GM21447 (cell line): ENCODE measurements around the gene DYNC2LI1.

Experiments
- ATAC-seq: cut with Tn5 transposase; IDR thresholded peaks from one replicate; pipeline ENCODE4 v1.9.1; 2021; ENCODE audit not compliant: unreplicated experiment

DYNC2LI1 gene

GRCh38 chr2:43812006-43812405 is 38.2 kb downstream of the DYNC2LI1 start:
- ATAC-seq, result no peak

GRCh38 chr2:43812947-43813346 is 39.1 kb downstream of the DYNC2LI1 start:
- ATAC-seq, result no peak

- ATAC-seq, result no peak
Observed at GRCh38 chr2:43814711-43815110, 40.9 kb downstream of the DYNC2LI1 start.

GRCh38 chr2:43818761-43819160 is 44.9 kb downstream of the DYNC2LI1 start:
- no peak for ATAC-seq

GRCh38 chr2:43819491-43820163 is 45.8 kb downstream of the DYNC2LI1 start:
- ATAC-seq, result no peak

GRCh38 chr2:43822839-43823238 is 49.0 kb downstream of the DYNC2LI1 start:
- no peak for ATAC-seq

GRCh38 chr2:43823751-43824150 is 49.9 kb downstream of the DYNC2LI1 start:
- no peak for ATAC-seq

GRCh38 chr2:43824512-43824911 is 50.7 kb downstream of the DYNC2LI1 start:
- ATAC-seq, result no peak

GRCh38 chr2:43824951-43825493 is 51.2 kb downstream of the DYNC2LI1 start:
- ATAC-seq, result no peak

GRCh38 chr2:43825841-43826240 is 52.0 kb downstream of the DYNC2LI1 start:
- ATAC-seq, result no peak

- no peak for ATAC-seq
Observed at GRCh38 chr2:43826305-43827250, 52.7 kb downstream of the DYNC2LI1 start.

- no peak for ATAC-seq
Observed at GRCh38 chr2:43831543-43832294, 57.9 kb downstream of the DYNC2LI1 start.

GRCh38 chr2:43832457-43832856 is 58.6 kb downstream of the DYNC2LI1 start:
- ATAC-seq, result no peak

GRCh38 chr2:43837033-43837432 is 63.2 kb downstream of the DYNC2LI1 start:
- ATAC-seq, result no peak

GRCh38 chr2:43837831-43838559 is 64.2 kb downstream of the DYNC2LI1 start:
- ATAC-seq, result no peak

GRCh38 chr2:43838560-43839267 is 64.9 kb downstream of the DYNC2LI1 start, which contains the start of the genes ABCG5 and ABCG8:
ABCG5 (minus strand) TSS chr2:43838839; CDS start chr2:43838679, 160 bp downstream.
ABCG8 (plus strand) TSS chr2:43838971; CDS start chr2:43839054, 83 bp downstream.
- no peak for ATAC-seq

- no peak for ATAC-seq
Observed at GRCh38 chr2:43839776-43840564, 66.1 kb downstream of the DYNC2LI1 start.

- no peak for ATAC-seq
Observed at GRCh38 chr2:43840965-43841364, 67.1 kb downstream of the DYNC2LI1 start.
